NB4 (cell line): ENCODE data around the gene SLK.

Experiments
- CTCF ChIP-seq: IDR thresholded peaks from one replicate; pipeline ENCODE4 v1.5.1; 2012; ENCODE audit warnings: low read depth, low read length
- MAX ChIP-seq: IDR thresholded peaks from 2 replicates; pipeline ENCODE4 v1.6.1; 2011; ENCODE audit warnings: low read depth, low read length
- POLR2A ChIP-seq: IDR thresholded peaks from 2 replicates; pipeline ENCODE4 v1.6.1; 2011; ENCODE audit warnings: mild to moderate bottlenecking; ENCODE audit not compliant: insufficient read length; ENCODE audit errors: extremely low read depth

- TF ChIP-seq CTCF (no peak), POLR2A (no peak), MAX (no peak)
These were observed 34.7 kb upstream of the SLK start for GRCh38 chr10:103932271-103932670.
